ENCODE data around the gene C2orf69. TPM values are rescaled to one million over a fixed set of nuclear protein-coding genes. Genes with fewer than 3 reads are reported as not detected.
A peak's percentile ranks its signal among the peaks of the same experiment; 100 is the strongest.
"Not testable (repeated sequence)": the region's sequence is repeated elsewhere in the genome, so short reads cannot be mapped to it uniquely, and the experiment has no call there.

C2orf69 gene
- polyA plus RNA-seq, 10 donors, result 8.7 to 12.5 (median 10.4) TPM

- DNase-seq, result not testable (repeated sequence)
Measured at GRCh38 chr2:199912553-199913114, 1.5 kb downstream of the C2orf69 start.

GRCh38 chr2:199914372-199914958, 3.4 kb downstream of the C2orf69 start:
- no peak for DNase-seq

- DNase-seq, result no peak
Measured at GRCh38 chr2:199916980-199917379, 5.9 kb downstream of the C2orf69 start.

- DNase-seq, result no peak
Measured at GRCh38 chr2:199922856-199923255, 11.8 kb downstream of the C2orf69 start.

- no peak for DNase-seq
Measured at GRCh38 chr2:199923924-199924323, 12.8 kb downstream of the C2orf69 start.

GRCh38 chr2:199926806-199927205, 15.7 kb downstream of the C2orf69 start:
- no peak for DNase-seq

GRCh38 chr2:199928226-199928625, 17.1 kb downstream of the C2orf69 start:
- no peak for DNase-seq

- DNase-seq, result no peak
Measured at GRCh38 chr2:199928626-199929025, 17.5 kb downstream of the C2orf69 start.

GRCh38 chr2:199929262-199929661, 18.2 kb downstream of the C2orf69 start:
- no peak for DNase-seq

GRCh38 chr2:199932312-199932855, 21.3 kb downstream of the C2orf69 start:
- DNase-seq, result no peak

GRCh38 chr2:199933466-199933865, 22.4 kb downstream of the C2orf69 start:
- no peak for DNase-seq

GRCh38 chr2:199936554-199936953, 25.5 kb downstream of the C2orf69 start:
- no peak for DNase-seq

GRCh38 chr2:199940373-199940772, 29.3 kb downstream of the C2orf69 start:
- no peak for DNase-seq

GRCh38 chr2:199943373-199943772, 32.3 kb downstream of the C2orf69 start:
- DNase-seq, result no peak

- DNase-seq, result no peak
Measured at GRCh38 chr2:199946196-199946595, 35.1 kb downstream of the C2orf69 start.

- no peak for DNase-seq
Measured at GRCh38 chr2:199946836-199947235, 35.7 kb downstream of the C2orf69 start.

GRCh38 chr2:199950396-199950795, 39.3 kb downstream of the C2orf69 start:
- DNase-seq, result no peak

GRCh38 chr2:199951023-199951422, 39.9 kb downstream of the C2orf69 start:
- DNase-seq, result no peak

- no peak for DNase-seq
Measured at GRCh38 chr2:199955007-199955338, 43.9 kb downstream of the C2orf69 start.

- peak; percentile 81 to 95 (median 86) for DNase-seq
Measured at GRCh38 chr2:199955339-199956061, 44.4 kb downstream of the C2orf69 start, which contains the start of the genes MAIP1 and TYW5. MAIP1 (plus strand) TSS chr2:199955582; CDS start chr2:199955799, 217 bp downstream. TYW5 (minus strand) TSS chr2:199955491; CDS start chr2:199955470, 21 bp downstream.

GRCh38 chr2:199956062-199956380, 44.9 kb downstream of the C2orf69 start:
- no peak for DNase-seq

- no peak for DNase-seq
Measured at GRCh38 chr2:199958014-199958413, 46.9 kb downstream of the C2orf69 start.

- no peak for DNase-seq
Measured at GRCh38 chr2:199962203-199962602, 51.1 kb downstream of the C2orf69 start.

Measured in muscle of back (tissue), 11 donors.